ENCODE data around the gene THEM5.
"Not testable (repeated sequence)": the region's sequence is repeated elsewhere in the genome, so short reads cannot be mapped to it uniquely, and the experiment has no call there.

- not testable (repeated sequence) for TF ChIP-seq CTCF (optimal IDR thresholded peaks at IDR 0.05 in 1 of 3, IDR thresholded peaks at IDR 0.05 in 1 of 3, conservative IDR thresholded peaks at IDR 0.05 in 1 of 3; ENCODE audit: extremely low read depth in 1 of 3, insufficient read depth in 2 of 3, low read length in 3 of 3); EZH2 (IDR thresholded peaks at IDR 0.05; ENCODE audit: low read length)
These were observed 30.4 kb upstream of the THEM5 start for GRCh38 chr1:151883898-151884297.
